DND-41 (cell line): Measurements from ENCODE around the gene PRKCB.

Experiments used
- ATAC-seq: fragments of 200-7000 bp; cut with Tn5 transposase; 3 replicates; pipeline ENCODE4 v1.9.1; 2021; ENCODE audit warnings: low read depth; ENCODE audit not compliant: insufficient read depth
- DNase-seq: peaks from one replicate; pipeline ENCODE4 v3.0.0-alpha.2; 2020
- H2AFZ ChIP-seq: 2 replicates; pipeline ENCODE4 v1.6.0; 2012; ENCODE audit warnings: low read depth, low read length
- H3K27ac ChIP-seq: 2 replicates; pipeline ENCODE4 v1.5.1; 2012; ENCODE audit warnings: low read length, inconsistent platforms
- H3K27me3 ChIP-seq: fragments of 200-600 bp; sonication (generic); 2 replicates; pipeline ENCODE4 v1.6.0; 2012; ENCODE audit warnings: low read length, mild to moderate bottlenecking, inconsistent platforms; ENCODE audit not compliant: insufficient read depth, poor library complexity
- H3K36me3 ChIP-seq: 2 replicates; pipeline ENCODE4 v1.5.1; 2012; ENCODE audit warnings: low read length, inconsistent platforms; ENCODE audit not compliant: insufficient read depth
- H3K4me1 ChIP-seq: 2 replicates; pipeline ENCODE4 v1.5.1; 2012; ENCODE audit warnings: mild to moderate bottlenecking, low read length; ENCODE audit not compliant: insufficient read depth
- H3K4me2 ChIP-seq: 2 replicates; pipeline ENCODE4 v1.6.0; 2012; ENCODE audit warnings: mild to moderate bottlenecking, moderate library complexity, low read length, inconsistent platforms; ENCODE audit not compliant: insufficient read depth
- H3K4me3 ChIP-seq, 2 experiments: fragments of 200-600 bp in 1 of 2; shearing (Covaris generic) in 1 of 2; 2 replicates each; pipeline ENCODE4 v1.5.1; 2012 to 2016; ENCODE audit warnings: inconsistent platforms in 2 of 2, low read length in 2 of 2, mild to moderate bottlenecking in 2 of 2, low read depth in 1 of 2, moderate library complexity in 1 of 2
- H3K79me2 ChIP-seq: 2 replicates; pipeline ENCODE4 v1.6.0; 2012; ENCODE audit warnings: low read length, inconsistent platforms; ENCODE audit not compliant: insufficient read depth
- H3K9ac ChIP-seq: 2 replicates; pipeline ENCODE4 v1.6.0; 2012; ENCODE audit warnings: low read depth, mild to moderate bottlenecking, inconsistent platforms, low read length, moderate library complexity
- H3K9me3 ChIP-seq: 2 replicates; pipeline ENCODE4 v1.5.1; 2012; ENCODE audit warnings: low read length, moderate library complexity, mild to moderate bottlenecking, inconsistent platforms; ENCODE audit not compliant: insufficient read depth, severe bottlenecking
- H4K20me1 ChIP-seq: 2 replicates; pipeline ENCODE4 v1.6.0; 2012; ENCODE audit warnings: low read length; ENCODE audit not compliant: insufficient read depth
- EZH2 ChIP-seq: IDR thresholded peaks from 3 replicates; pipeline ENCODE4 v1.6.1; 2012; ENCODE audit warnings: borderline replicate concordance, low read depth, mild to moderate bottlenecking, moderate library complexity, low read length, inconsistent platforms; ENCODE audit not compliant: severe bottlenecking
- TF ChIP-seq, protein P1 (sequence below): IDR thresholded peaks from 2 replicates; pipeline ENCODE4 v1.5.1; 2012; ENCODE audit warnings: borderline replicate concordance, low read length, moderate library complexity, mild to moderate bottlenecking; ENCODE audit not compliant: poor library complexity, severe bottlenecking; ENCODE audit errors: extremely low read depth

PRKCB gene

DNA sequence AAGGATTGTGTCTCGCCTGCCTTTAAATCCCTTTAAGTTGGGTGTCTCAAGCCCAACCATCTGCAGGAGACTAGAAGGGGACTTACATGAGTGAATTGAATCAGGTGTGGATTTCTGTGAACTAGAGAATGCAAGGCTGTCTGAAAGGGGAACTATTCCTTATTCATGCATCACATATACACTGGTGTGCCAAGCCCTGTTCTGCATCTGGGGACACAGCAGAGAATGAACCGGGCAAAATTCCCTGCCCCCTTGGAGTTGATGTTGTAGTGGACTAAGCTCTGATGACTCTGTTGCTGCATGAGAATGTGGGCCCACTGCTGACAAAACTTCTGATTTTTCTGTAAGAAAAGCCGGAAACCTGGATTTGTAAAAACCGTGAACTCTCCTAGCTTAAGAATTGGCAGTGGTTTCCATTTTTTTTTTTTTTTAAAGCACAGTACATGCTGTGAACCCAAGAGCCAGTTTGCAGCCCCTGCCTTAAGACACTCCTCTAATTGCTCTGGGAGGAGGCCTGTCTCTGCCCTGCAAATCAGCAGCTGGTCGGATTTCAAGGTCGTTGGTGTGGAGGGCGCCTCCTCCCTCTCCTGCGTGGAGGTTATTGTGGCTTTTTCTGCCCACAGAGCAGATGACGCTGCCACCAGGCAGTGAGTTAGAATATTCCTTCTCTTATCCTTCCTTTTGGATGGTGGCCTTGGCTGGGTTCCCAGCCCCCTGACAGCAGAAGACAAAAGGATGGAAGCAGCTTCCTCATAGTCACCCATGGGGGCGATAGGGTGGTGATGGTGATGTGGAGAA, 131.0 kb downstream of the PRKCB start:
- Histone ChIP-seq H3K27me3 (no peaks in the 10 kb centered on the region), H3K4me1 (peaks cover 32% of the 10 kb centered on the region), H2AFZ (no peak overlapping the region), H4K20me1 (peaks cover 2% of the 10 kb centered on the region; the same call in 1 of the 2 replicates), H3K27ac (peak overlapping the region; percentile 81), H3K79me2 (peaks cover 44% of the 10 kb centered on the region), H3K9ac (peak overlapping the region; percentile 36), H3K4me2 (peak overlapping the region; percentile 59), H3K4me3 (peak overlapping the region in 1 of 2 experiments; percentile 36; a peak in 1 of 4 replicates), H3K36me3 (peaks cover 13% of the 10 kb centered on the region), H3K9me3 (no peaks in the 10 kb centered on the region)
- DNase-seq: peak; percentile 85
- TF ChIP-seq, protein P1, sequence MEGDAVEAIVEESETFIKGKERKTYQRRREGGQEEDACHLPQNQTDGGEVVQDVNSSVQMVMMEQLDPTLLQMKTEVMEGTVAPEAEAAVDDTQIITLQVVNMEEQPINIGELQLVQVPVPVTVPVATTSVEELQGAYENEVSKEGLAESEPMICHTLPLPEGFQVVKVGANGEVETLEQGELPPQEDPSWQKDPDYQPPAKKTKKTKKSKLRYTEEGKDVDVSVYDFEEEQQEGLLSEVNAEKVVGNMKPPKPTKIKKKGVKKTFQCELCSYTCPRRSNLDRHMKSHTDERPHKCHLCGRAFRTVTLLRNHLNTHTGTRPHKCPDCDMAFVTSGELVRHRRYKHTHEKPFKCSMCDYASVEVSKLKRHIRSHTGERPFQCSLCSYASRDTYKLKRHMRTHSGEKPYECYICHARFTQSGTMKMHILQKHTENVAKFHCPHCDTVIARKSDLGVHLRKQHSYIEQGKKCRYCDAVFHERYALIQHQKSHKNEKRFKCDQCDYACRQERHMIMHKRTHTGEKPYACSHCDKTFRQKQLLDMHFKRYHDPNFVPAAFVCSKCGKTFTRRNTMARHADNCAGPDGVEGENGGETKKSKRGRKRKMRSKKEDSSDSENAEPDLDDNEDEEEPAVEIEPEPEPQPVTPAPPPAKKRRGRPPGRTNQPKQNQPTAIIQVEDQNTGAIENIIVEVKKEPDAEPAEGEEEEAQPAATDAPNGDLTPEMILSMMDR: peak; percentile 30
- TF ChIP-seq EZH2: no peak
- peak; percentile 100 for ATAC-seq

DNA sequence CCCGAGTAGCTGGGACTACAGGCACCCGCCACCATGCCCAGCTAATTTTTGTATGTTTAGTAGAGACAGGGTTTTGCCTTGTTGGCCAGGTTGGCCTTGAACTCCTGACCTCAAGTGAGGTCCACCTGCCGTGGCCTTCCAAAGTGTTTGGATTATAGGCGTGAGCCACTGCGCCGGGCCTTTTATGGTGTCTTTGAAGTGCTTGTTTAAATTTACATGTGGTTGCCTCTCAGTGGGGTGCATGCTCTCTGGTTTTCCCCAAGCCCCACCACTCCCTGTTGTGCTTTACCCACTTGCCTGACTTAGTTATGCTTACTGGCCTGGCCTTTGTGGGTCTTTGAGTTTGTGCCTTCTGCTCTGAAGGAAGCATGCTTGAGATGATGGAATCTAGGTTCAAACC, 132.0 kb downstream of the PRKCB start:
- Histone ChIP-seq H3K27ac (peak overlapping the region; percentile 26; the same call in 1 of the 2 replicates), H3K79me2 (peaks cover 38% of the 10 kb centered on the region)

DNA sequence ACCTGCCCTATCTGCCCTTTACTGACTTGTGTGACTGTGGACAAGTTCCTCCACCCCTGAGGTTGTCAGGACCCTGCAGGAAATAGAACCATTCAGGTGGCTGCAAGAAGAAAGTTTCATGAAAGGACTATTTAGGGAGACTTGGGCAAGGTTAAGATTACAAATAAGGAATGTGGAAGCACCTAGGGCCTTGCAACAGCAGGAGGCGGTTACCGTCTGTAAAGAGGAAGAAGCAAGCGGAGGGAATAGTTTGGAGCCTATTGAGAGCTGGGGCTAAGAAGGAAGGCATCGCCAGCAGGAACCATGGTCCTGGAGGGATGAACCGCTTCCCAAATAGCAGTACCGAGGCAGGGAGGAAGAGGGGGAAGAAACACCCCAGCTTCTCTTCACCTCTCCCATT, 132.4 kb downstream of the PRKCB start:
- TF ChIP-seq, protein P1: no peak
- no peak for TF ChIP-seq EZH2
- no peak for ATAC-seq
- Histone ChIP-seq H3K36me3 (peaks cover 8% of the 10 kb centered on the region), H3K4me2 (no peak overlapping the region), H3K79me2 (peaks cover 38% of the 10 kb centered on the region), H2AFZ (no peak overlapping the region), H4K20me1 (peaks cover 2% of the 10 kb centered on the region; the same call in 1 of the 2 replicates), H3K4me3 (no peak overlapping the region), H3K9ac (no peak overlapping the region), H3K27me3 (no peaks in the 10 kb centered on the region), H3K27ac (peak overlapping the region; percentile 26; the same call in 1 of the 2 replicates), H3K9me3 (no peaks in the 10 kb centered on the region), H3K4me1 (peaks cover 32% of the 10 kb centered on the region)
- DNase-seq: no peak

More for the DNA sequence above, 132.0 kb downstream of the PRKCB start:
- no peak for TF ChIP-seq EZH2
- TF ChIP-seq, protein P1: no peak
- Histone ChIP-seq H3K9ac (no peak overlapping the region), H3K27me3 (no peaks in the 10 kb centered on the region), H3K9me3 (no peaks in the 10 kb centered on the region), H3K36me3 (peaks cover 12% of the 10 kb centered on the region), H3K4me3 (no peak overlapping the region), H3K4me1 (peaks cover 32% of the 10 kb centered on the region), H4K20me1 (peaks cover 2% of the 10 kb centered on the region; the same call in 1 of the 2 replicates), H3K4me2 (no peak overlapping the region), H2AFZ (no peak overlapping the region)
- DNase-seq (no peak), ATAC-seq (no peak)
